ENCODE data around the gene TAGLN3. TPM values are rescaled to one million over a fixed set of nuclear protein-coding genes. Genes with fewer than 3 reads are reported as not detected.

Gene TAGLN3
- total RNA-seq, 1 experiment from 2014 or later, result 0.37 TPM

DNA sequence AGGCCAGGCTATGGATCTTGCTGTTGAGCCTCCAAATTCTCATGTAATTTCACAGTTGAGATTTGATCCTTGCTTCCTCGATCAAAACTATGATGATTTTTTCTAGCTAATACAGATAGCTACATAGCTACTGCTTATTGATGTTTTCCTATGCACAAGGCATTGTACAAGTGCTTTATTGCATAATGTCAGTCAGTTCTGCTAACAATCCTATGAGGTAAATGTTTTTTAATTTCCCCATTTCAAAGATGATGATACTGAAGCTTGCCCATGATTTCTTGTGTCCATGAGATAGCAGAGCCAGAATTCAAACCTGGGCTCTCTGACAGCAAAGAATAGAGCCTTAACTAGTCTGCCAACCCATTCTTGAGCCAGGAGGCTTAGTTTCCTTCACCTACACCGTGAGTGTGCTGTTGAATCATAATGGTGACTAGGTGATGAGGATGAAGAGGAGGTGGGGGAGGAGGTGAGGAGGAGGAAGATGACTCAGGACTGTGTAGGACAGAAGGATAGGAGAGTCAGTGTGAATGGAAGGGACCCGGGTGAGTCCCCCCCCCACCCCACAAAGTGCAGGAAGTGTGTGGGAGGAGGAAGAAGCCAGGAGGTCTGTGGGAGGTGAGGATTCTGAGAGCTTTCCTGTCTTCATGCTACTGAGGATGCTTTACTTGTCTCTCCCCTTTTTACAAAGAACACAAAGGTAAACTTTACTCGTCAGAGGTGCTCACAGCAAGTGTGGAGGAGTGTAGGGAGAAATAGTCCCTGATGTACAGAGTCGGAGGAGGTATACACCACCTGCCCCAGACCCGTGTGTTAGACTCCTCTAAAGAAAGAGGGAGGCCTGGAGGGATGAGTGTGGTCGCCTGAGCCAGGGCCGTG is 3.6 kb downstream of the TAGLN3 start:
- H3K27me3 ChIP-seq (replicated peaks; ENCODE audit: insufficient read depth, low read depth, low read length, poor library complexity), result no peaks in the 10 kb centered on the region
- no peak overlapping the region for H3K27ac ChIP-seq (ENCODE audit: low read depth, low read length, poor library complexity, severe bottlenecking)
- no peak for DNase-seq (ENCODE audit: low spot score)
- TF ChIP-seq, protein P1, sequence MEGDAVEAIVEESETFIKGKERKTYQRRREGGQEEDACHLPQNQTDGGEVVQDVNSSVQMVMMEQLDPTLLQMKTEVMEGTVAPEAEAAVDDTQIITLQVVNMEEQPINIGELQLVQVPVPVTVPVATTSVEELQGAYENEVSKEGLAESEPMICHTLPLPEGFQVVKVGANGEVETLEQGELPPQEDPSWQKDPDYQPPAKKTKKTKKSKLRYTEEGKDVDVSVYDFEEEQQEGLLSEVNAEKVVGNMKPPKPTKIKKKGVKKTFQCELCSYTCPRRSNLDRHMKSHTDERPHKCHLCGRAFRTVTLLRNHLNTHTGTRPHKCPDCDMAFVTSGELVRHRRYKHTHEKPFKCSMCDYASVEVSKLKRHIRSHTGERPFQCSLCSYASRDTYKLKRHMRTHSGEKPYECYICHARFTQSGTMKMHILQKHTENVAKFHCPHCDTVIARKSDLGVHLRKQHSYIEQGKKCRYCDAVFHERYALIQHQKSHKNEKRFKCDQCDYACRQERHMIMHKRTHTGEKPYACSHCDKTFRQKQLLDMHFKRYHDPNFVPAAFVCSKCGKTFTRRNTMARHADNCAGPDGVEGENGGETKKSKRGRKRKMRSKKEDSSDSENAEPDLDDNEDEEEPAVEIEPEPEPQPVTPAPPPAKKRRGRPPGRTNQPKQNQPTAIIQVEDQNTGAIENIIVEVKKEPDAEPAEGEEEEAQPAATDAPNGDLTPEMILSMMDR (conservative IDR thresholded peaks at IDR 0.05; ENCODE audit: low read depth, low read length), result no peak
- no peak for TF ChIP-seq EZH2 (IDR thresholded peaks at IDR 0.05; ENCODE audit: borderline replicate concordance, low read depth, low read length, poor library complexity, severe bottlenecking)
- ChIA-PET POLR2A (ENCODE audit: low non-redundant PET) (no interaction called here), CTCF (interaction anchor here (1.2 to 1.9 kb wide), 2 partner anchors 12 to 13 kb away, joined by 3 to 6 read pairs; no protein-coding TSS in a partner anchor)
- intact Hi-C loops (cut with micrococcal nuclease; ENCODE audit: unreplicated experiment), result no loop called here
- H3K4me1 ChIP-seq (ENCODE audit: insufficient read depth, low read length, poor library complexity, severe bottlenecking), result peaks cover 4% of the 10 kb centered on the region
- no peak overlapping the region for H3K4me3 ChIP-seq (ENCODE audit: low read depth, low read length, poor library complexity, severe bottlenecking)
- H3K9me3 ChIP-seq (ENCODE audit: low read depth, low read length, poor library complexity, severe bottlenecking), result no peaks in the 10 kb centered on the region
- no TSS peak for BruUV-seq (replicated peaks)
- no peaks in the 10 kb centered on the region for H3K36me3 ChIP-seq (ENCODE audit: insufficient read depth, low read length, poor library complexity, severe bottlenecking)

DNA sequence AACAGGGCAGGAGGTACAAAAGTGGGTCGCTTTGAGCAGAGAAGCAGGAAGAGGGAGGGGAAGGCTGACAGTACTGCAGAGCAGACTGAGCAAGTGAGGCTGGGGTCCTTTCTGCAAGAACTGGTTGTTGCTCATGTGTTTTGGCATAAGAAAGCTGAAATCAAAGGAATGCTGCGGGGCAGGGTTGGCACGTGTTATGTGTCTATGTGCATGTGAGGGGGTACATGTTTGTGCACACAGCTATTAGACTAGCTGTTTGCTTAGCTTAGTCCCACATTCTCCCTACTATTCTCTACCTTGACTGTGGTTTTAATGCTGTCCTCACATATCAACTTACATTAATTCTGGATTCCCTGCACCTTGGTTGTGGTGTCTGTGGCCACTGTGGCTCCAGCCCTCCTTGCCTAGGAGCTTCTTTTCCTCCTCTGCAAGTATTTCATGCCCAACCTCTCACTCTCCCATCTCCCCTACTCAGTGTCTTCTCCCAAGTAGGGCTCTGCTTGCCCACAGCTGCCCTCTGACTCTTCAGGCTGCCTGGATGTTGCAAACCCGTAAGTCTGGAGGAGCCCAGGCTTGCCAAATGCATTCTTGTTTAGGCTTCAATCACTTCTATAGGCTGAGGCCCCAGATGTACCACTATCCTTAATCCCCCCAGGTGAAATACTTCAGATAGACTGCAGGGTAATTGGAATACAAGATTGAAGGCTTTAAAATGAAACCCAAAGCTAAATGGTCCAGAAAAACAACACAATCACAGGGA is 4.8 kb downstream of the TAGLN3 start:
- intact Hi-C loops (cut with micrococcal nuclease; ENCODE audit: unreplicated experiment), result no loop called here
- BruUV-seq (replicated peaks), result no TSS peak
- TF ChIP-seq, protein P1 (conservative IDR thresholded peaks at IDR 0.05; ENCODE audit: low read depth, low read length), result no peak
- TF ChIP-seq EZH2 (IDR thresholded peaks at IDR 0.05; ENCODE audit: borderline replicate concordance, low read depth, low read length, poor library complexity, severe bottlenecking), result no peak
- ChIA-PET CTCF (no interaction called here), POLR2A (ENCODE audit: low non-redundant PET) (no interaction called here)
- H3K27me3 ChIP-seq (replicated peaks; ENCODE audit: insufficient read depth, low read depth, low read length, poor library complexity), result no peaks in the 10 kb centered on the region
- no peak for DNase-seq (ENCODE audit: low spot score)
- H3K27ac ChIP-seq (ENCODE audit: low read depth, low read length, poor library complexity, severe bottlenecking), result no peak overlapping the region
- H3K4me3 ChIP-seq (ENCODE audit: low read depth, low read length, poor library complexity, severe bottlenecking), result no peak overlapping the region
- peaks cover 16% of the 10 kb centered on the region for H3K4me1 ChIP-seq (ENCODE audit: insufficient read depth, low read length, poor library complexity, severe bottlenecking)
- no peaks in the 10 kb centered on the region for H3K36me3 ChIP-seq (ENCODE audit: insufficient read depth, low read length, poor library complexity, severe bottlenecking)
- no peaks in the 10 kb centered on the region for H3K9me3 ChIP-seq (ENCODE audit: low read depth, low read length, poor library complexity, severe bottlenecking)

DNA sequence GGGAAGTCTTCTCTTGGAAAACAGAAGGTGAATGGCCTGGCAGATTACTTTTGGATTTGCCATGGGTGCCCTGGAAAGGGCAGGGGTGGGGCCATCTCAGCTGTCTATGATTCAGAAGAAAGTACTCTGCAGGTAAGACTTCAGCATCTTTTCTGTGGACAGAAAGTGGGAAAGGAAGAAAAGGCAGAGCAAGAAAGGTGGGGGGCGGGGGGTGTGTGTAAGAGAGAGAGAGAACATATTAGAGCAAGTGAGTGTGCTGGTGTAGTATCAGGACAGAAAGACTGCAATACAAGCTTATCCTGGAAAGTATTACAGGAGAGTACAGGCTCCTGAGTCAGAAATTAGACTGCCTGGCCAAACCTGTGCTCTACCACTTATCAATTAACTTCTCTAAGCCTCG is 5.5 kb downstream of the TAGLN3 start:
- intact Hi-C loops (cut with micrococcal nuclease; ENCODE audit: unreplicated experiment), result no loop called here
- DNase-seq (ENCODE audit: low spot score), result no peak
- no TSS peak for BruUV-seq (replicated peaks)
- ChIA-PET POLR2A (ENCODE audit: low non-redundant PET) (no interaction called here), CTCF (no interaction called here)
- H3K4me3 ChIP-seq (ENCODE audit: low read depth, low read length, poor library complexity, severe bottlenecking), result no peak overlapping the region
- TF ChIP-seq, protein P1 (conservative IDR thresholded peaks at IDR 0.05; ENCODE audit: low read depth, low read length), result no peak
- TF ChIP-seq EZH2 (IDR thresholded peaks at IDR 0.05; ENCODE audit: borderline replicate concordance, low read depth, low read length, poor library complexity, severe bottlenecking), result no peak
- no peaks in the 10 kb centered on the region for H3K27me3 ChIP-seq (replicated peaks; ENCODE audit: insufficient read depth, low read depth, low read length, poor library complexity)
- peaks cover 18% of the 10 kb centered on the region for H3K4me1 ChIP-seq (ENCODE audit: insufficient read depth, low read length, poor library complexity, severe bottlenecking)
- no peaks in the 10 kb centered on the region for H3K9me3 ChIP-seq (ENCODE audit: low read depth, low read length, poor library complexity, severe bottlenecking)
- no peak overlapping the region for H3K27ac ChIP-seq (ENCODE audit: low read depth, low read length, poor library complexity, severe bottlenecking)
- H3K36me3 ChIP-seq (ENCODE audit: insufficient read depth, low read length, poor library complexity, severe bottlenecking), result no peaks in the 10 kb centered on the region
